HG03103 (cell line): ENCODE data around the gene HAND1.

Source experiments
- ATAC-seq: cut with Tn5 transposase; IDR thresholded peaks from one replicate; pipeline ENCODE4 v1.9.1; 2021; ENCODE audit warnings: low read depth; ENCODE audit not compliant: unreplicated experiment

HAND1 gene

DNA sequence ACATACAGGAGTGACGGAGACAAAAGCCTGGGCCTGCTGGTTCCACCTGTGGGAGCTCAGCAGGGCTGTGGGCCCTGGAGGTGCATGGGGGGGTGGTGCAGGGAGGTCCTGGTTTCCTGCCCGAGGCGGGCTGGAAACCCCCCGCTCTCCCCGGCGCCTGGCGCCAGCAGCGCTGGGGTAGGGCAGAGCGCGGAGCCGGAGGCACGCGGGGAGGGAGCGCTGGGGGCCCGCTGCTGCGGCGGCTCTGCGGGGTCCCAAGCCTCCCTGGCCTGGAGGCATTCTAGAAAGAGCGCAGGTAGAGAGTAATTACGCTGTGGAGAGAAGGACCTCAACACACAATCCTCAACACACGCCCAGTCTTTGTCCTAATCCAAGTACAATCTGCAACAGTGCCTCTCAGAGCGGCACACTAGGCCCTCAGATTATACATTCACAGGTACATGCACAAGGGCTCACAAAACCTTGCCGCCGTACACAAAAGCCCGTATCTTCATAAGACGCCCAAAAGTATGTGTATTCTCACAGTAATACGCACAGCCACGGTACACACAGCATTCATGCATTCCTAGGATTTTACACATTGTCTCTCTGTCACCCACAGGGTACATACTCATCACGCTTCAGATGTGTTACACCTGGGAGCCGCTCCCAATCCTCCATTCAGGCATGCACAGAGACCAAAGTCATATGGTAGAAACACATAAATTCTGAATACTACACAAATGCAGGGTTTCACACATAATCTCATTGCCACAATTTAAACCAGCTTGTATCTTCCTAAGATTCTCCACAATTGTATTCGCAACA is 2.1 kb upstream of the HAND1 start:
- no peak for ATAC-seq

DNA sequence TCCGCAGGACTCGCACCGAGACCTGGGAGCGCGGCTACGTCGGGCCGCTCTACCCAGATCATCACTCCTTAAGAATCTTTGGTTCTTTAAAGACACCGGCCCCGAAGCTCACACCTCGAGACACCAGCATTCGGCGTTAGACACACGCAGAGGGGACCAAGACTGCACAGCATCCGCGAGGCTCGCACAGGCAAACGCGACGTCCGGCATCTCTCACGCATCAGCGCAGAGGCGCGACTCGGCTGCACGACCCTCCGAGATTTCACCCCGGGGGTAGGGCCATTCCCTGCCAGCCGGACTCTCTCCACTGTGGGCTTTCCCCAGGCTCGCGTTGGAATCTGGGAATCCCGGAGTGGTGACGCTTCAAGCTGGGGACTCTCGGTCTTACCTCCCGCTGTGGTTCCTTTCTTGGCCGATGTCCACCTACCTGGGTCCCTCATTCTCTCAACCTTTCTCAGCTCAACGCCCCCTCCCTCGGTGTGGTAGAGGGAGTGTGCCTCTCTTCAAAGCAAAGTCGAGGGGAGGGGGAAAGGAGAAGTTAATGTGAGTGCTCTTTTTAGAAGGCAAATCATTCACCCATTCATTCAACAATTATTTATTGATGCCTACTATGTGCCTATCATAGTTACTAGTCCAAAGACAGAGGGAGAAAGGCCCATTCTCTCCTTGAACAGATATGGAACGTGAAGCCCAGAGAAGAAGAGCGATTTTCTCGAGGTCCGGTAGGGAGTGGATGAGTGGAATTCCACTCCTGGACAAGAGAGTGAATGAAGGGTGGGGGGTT is 1.3 kb upstream of the HAND1 start:
- no peak for ATAC-seq

DNA sequence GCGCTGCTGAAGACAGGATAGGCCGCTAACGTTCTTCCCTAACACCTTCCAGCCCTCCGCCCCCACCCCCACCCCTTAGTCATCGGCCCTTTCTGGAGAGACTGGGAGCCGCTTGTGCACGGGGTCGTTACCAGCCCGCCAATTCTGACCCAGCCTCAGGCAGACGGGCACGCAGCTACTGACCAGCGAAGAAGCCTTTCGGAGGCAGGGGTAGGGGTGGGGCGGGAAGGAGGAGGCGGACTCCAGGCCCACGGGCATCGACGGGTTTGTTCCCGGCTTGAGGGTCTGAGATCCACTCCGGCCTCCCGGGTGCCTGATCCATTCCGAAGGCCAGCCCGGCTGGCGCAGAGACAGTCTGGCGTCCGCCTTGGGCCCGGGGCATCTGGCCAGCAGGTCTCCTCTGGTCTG is 729 bp upstream of the HAND1 start:
- ATAC-seq = no peak

DNA sequence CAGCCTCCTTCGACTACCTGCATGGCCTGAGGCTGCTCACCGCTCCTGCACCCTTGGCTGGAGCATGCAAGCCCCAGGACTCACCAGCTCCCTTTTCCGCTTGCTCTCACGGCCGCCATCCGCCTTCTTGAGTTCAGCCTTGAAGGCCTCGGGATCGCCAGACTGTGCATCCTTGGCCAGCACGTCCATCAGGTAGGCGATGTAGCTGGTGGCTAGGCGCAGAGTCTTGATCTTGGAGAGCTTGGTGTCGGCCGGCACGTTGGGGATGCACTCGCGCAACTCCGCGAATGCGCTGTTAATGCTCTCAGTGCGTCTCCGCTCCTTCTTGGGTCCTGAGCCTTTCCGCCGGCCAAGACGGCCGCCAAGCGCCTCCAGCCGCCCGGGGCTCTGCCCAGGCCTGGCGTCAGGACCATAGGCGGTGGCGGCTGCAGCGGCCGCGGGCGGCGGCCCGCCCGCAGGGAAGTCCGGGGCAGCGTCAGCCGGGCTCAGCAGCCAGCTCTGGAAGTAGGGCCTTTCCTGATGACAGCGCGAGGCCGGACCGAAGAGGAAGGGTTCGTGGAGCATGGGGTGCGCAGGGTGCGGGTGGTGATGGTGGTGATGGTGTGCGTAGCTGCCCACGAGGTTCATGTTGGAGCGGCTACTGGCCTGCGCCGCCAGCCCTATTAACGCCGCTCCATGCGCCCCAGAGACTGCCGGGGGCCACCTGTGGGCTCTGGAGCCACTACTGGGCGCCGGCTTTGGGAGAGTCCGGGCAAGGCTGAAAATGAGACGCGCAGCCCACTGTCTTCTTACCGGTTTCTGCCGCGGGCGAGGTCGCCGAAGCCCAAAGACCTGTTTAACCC is 424 bp downstream of the HAND1 start:
- no peak for ATAC-seq

DNA sequence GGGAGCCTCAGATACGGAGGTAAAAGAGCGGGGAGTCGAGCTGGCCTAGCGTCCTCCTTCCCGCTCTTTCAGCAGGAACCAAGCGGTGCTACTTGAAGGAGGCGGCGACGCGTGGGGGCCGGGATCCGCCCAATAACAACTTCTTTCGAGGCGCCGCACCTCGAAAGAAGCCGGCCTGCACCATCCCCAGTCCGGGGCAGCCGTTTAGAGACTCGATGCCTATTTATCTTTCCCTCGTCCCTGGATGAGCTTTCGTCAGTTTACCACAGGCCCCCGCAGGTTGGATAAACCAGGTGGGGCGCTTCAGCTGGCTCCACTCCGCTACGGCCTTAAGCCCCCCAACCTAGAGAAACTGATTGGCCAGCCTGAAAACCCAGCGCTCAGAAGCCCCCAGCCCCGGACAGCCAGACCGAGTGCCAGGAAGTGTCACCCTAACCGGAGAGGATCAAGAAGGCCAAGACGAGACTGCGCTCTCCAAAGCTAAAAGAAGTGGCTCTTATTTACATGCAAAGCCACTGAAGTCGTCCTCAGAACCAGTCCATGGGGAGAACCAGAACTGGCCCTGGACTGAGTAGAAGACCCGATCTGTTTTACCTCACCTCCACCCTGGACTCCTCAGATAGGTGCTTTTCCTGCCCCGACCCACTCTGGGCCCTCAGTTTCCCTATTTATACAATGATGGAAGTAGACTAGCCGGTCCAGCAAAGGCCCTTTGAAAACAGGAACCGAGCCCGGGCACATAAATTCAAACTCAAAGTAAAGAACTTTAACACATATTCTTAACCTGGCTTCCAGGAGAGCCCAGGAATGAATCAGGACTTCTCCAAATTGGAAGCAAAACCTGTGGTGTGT is 1.4 kb downstream of the HAND1 start:
- no peak for ATAC-seq

DNA sequence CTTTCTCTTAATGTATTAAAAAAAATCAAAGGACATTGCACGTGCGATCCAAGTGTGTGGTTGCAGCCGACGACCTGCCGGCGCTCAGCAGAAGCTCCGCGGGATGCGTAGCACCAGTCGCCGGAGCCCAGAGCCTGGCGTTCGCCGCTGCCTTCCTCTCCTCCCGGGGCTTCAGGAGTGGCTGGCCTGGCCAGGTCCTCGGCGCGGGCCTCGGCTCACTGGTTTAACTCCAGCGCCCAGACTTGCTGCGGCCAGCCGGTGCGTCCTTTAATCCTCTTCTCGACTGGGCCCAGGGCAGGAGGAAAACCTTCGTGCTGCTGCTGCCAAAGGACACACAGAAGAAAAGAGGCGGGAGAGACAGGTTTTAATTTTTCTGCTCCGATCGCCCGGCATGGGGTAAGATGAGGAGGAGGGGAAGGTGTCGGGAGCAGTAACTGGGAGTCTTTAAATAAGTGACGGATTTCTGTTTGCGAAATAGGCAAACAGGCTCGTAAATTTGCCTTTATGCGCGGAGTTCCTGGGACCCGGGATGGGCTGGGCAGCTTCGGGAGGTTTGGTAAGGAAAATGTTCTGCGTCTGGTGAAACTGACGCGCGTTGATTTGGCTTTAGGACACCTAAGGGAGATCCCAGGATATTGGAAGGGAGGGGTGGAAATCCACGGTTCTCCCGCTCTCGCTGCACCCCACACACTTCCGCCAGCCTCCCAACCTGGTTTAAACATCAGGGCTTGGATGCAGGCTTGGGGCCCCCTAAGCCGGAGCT is 2.3 kb downstream of the HAND1 start:
- ATAC-seq = no peak

DNA sequence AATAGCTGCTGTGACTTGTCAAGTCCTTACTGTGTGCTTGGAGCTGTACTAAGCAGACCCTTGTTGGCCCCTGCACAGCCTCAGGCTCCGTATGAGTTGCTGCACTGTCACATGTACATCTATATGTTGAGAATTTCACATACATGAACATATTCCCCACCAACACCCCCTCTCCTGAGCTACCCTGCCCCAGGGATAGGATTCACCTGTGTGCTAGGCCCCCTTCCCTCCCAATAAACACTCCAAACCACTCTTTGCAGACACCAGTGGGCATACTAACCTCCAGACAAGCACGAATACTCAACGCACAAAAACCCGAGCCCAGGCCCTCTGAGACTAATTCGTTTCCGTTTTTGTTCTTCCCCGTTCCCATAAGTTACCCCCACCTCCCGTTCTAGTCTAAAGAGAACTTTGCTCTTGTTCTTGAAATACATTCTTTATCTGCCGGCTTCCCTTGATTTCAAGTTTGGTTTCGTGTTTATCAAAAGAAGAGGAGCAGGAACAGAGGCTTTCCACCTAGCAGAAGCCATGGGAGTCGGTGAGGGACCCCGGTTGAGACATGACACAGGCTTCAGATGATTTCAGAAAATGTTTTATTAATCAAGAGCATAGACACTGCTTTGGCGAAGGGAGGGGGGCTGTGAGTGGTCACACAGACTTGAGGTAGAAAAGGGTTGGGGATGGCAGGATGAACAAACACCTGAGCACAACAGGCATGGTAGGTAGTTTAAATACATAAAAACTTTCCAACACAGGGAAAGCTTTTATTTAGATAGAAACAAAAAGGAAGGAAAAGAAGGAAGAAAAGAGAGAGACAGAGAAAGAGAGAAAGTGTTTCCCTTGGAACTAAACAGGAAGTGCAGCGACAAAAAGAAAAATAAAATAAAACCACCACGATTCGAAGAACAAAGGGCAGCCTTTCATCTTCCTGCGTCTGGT is 3.4 kb downstream of the HAND1 start:
- no peak for ATAC-seq

DNA sequence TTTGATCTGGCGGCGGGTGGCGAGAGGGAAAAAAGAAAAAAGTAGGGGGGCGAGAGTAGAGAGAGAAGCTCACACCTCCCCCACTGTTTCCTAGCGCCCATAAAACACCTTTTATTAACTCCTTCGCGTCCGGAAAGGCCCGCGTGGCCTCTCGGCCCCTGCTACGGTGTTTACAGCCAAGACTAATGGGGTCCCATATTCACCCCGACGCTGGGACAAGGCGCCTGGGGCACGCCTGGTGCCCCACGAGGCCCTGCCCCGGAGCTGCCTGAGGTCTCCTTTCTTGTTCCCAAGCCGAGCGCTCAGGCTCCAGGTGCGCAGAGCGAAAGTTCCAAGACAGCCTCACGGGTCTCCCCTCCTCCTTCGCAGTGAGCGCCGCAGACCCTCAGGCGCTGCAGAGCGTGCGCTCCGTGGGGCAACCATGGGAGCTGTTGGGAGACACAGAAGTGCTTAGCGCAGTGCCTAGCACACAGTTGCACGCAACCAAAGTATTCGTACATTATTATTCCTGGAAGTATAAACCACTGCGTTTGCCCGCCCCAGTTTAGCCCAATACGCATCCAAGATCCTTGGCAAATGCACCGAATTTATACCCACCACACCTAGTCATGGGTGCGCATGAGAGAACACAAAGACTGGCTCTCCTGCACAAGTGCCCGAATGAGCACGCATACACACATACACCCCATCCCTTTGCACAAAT is 4.3 kb downstream of the HAND1 start:
- ATAC-seq = no peak

DNA sequence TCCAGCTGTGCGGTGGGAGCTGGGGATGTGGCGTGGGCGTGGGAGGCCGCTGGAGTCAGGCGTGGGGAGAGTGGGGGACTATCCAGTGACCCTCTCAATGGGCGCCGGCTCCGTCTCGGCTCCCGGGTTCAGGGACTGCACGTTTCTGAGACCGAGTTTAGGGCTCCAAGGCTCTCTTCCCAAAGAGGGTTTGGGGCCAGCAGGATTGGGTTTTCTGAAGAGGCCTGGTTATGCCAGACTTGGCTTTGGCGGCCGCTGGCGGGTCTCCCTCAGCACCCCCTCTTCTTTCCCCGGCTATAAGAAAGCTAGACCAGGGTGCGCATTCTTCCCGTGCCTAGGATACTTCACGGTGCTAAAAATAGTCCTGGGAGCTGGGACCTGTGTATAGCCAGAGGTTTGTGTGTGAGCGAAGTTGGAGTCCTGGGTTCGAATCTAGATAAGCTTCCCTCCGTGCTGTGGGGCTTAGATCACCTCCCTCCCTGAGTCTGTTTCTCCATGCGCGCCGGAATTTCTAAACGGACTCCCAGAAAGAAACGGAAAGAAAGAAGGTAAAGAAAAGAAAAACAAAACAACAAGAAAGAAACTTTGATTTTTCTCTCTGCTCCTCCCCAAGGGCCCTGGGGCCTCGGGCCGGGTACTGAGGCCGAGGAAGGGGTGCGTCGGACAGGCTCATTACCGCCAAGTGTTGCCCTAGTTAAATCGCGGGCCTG is 5.0 kb downstream of the HAND1 start:
- ATAC-seq = no peak

DNA sequence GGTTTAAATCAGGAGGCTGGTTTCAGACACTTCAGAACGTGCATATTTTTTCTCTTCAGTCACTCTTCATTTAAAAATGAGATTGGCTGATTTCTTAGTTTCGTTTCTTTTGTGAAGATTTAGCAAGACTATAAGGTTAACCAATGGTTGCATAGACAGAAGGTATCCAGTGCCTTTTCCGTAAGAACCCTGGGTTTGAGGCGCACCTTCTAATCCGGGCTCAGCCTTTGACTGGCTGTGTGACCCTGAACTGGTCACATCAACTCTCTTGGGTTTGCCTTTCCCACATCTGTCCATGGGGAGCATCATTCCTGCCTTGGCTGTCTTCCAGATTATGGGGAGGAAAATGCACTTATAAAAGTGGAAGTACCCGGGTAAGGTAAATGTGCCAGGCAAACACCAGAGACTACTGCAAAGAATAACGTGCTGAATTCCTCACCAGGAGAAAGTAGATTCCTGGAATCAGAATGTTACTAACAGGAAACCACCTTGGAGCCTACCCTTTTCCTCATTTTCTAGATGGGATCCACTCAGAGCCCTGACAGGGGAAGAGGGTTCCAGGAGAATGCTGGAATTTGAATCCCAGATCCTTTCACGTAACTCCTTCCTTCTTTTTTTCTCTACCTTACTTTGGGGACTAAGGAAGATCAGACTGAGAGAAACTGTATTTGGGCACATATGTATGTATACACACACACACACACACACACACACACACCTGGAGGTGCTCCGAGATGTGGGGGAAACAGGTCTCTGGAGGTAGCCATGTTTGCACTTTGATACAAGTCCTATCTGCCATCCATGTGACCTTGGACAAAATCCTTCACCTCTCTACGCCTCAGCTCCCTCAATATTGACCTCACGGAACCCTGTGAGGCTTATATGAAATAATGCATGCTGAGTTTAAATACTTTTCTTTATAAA is 6.8 kb downstream of the HAND1 start:
- ATAC-seq = no peak

DNA sequence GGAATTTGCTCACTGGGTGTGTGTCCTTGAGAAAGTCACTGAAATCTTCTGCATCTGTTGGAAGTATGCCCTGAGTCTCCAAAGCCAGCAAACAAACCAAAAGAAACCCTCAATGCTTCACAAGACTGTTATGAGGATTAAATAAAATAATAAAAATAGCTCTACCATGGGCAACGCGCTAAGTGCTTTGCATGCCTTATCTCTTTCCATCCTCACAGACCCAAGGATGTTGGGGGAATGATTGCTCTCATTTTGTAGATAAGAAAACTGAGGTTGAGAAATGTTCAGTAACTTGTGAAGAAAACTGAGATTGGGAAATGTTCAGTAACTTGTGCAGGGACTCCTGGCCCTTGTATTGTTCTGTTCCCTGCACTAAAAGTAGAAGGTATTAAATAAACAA is 7.9 kb downstream of the HAND1 start:
- no peak for ATAC-seq

DNA sequence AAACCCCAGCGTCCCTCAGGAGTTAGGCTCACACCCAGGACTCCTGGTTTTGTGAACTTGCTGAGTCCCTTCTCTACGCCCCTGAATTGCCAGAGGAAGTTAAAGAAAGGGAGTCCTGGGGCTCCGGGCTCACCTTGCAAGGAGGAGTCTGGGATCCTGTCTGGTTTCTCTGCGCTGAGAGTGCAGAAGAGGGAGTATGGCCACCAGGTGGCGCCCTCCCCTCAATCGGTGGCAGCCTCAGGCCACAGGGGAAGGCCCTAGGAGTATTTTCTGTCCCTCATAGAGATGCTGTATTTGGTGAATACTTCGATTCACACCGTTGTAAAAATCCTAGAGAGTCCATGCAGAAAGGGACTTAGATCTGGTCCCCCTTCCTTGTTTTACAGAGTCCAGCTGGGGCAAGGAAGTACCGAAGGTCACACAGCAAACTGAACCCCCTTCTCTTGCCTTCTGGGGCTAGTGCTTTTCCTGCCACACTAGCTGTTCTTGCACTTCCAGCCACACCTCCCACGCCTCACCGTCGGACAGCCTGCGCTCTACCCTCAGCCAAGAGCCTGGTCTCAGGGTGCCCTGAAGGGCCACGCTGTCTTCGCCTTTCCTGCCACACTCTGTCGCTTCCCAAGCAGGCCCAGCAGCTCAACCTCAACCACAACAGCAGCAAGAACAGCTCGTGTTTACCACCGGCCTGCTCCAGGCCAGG is 10.2 kb downstream of the HAND1 start:
- peak; percentile 94 for ATAC-seq

DNA sequence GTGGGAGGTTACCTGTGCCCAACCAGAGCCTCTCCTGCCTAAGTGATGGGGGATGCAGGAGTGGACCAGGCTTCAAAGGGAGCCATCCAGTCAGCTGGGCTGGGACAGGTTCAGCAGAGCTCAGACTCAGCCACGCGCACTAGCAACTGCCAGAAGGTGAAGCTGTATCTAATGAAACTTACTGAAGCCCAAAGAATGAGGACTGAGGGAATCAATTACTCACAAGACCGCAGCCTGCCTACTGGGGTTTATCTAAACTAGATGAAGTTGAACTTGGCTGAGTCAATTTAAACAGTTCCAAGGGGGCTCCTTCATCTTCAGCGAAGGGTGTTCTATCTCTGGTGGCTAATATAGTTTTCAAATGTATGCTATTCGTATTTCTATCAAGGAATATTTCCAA is 11.4 kb downstream of the HAND1 start:
- no peak for ATAC-seq

DNA sequence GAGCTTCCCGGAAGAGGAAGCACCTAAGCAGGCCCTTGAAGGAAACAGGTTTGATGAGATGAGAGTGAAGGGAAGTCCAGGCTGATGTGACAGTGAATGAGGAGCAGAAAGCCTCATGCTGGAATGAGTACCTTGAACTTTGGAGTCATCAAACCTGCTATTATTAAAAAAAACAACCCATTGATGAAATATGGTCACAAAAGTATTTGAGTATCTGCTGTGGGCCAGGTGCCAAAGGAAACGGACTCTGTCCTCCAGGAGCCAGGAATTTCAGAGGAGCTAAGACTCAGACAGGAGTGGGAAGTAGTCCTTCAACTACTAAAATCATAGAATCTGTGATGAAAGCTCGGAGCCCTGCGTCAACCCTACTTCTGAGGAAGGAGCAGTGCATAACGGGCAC is 11.9 kb downstream of the HAND1 start:
- no peak for ATAC-seq

DNA sequence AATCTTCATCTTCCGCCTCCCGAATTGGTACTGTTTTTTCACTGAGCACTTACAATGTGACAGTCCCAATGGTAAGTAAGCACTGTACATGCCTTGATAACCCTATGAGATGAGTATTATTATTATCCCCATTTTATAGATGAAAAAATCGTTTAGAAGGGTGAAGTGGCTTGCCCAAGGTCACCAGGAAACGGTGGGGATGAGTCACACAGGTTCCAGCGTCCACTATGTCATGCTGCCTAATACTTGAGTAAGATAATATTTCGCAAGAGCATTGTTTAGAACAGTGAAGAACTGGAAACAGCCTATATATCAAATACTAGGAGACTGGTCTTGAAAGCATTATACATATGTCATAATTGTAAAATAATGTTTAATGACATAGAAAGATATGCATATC is 12.9 kb downstream of the HAND1 start:
- ATAC-seq = no peak

DNA sequence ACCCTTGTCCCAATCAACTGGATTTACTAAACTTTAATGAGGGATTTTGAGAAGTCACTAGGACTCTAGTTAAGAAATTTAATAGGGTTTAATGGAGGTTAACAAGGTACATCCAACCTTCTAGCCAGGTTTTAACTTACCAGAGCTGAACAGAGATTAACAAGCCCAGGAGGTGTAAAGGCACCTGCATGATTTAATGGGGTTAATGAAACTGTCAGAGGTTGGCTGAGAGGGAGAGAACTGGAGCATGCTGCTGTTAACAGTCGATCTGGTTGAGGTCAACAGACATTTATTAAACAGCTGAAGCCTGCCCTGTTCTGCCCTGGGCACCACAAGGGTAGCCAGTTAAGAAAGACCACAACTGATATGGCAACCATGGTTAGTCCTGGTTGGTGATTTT is 13.6 kb downstream of the HAND1 start:
- ATAC-seq = no peak
